DMS 273 (cell line): ENCODE data around the gene MVK.
"Not testable (repeated sequence)": the region's sequence is repeated elsewhere in the genome, so short reads cannot be mapped to it uniquely, and the experiment has no call there.

Experiments
- DNase-seq: peaks from one replicate; lab custom pipeline; 2025; ENCODE audit not compliant: unreplicated experiment; lab: John Stamatoyannopoulos, UW

MVK gene

DNA sequence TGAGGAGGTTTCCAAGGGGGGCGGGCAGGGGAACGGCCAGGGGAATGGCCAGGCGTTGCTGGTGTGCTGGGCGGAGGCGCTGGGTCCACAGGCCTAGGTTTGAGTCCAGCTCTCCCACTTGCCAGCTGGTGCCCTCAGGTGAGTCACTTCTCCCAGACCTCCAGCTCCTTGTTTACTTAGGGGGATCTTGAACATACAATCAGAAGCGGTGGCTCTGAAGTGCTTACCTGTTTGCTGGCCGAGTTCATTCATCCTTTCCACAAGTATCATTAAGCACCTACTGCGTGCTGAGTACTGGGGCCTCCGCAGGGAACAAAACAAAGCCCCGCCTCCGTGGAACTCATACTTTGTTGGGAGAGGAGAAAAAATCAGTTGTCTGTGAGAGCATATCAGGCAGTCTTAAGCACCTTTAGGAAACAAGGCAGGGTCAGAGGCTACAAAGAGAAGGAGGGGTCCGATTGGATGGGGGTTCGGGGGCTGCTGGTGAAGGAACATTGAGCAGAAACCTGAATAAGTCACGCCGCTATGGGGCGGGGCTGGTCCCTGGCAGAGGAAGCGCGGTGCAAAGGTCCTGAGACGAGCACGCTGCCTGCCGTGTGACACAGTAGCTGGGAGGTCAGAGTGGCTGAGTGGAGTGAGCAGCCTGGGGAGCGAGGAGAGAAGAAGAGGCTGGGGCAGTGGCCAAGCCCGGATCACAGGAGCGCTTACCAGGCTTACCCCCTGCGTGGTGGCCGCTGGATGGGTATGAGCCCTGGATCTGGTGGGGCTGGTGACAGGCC lies 15.1 kb downstream of the MVK start:
- DNase-seq, result no peak

DNA sequence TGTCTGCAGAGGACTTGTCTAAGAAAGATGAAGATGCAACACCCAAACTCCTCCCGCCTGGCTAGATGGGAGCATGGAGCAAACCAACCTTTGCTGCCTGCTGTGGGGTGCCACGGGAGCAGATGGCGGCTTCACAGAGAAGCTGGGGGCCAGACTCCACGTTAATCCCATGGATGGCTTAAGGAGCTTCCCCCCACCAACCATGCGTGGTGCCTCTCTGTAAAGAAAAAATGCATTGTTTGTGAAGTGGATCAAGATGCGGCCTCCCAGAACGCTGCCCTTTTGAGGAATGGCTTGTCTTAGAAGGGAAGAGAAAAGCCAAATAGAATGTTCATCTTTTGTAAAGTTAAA lies 15.6 kb downstream of the MVK start:
- no peak for DNase-seq

GRCh38 chr12:109589691-109590245 lies 16.2 kb downstream of the MVK start:
- DNase-seq, result no peak

- no peak for DNase-seq
These were observed 17.0 kb downstream of the MVK start for GRCh38 chr12:109590566-109590965.

DNA sequence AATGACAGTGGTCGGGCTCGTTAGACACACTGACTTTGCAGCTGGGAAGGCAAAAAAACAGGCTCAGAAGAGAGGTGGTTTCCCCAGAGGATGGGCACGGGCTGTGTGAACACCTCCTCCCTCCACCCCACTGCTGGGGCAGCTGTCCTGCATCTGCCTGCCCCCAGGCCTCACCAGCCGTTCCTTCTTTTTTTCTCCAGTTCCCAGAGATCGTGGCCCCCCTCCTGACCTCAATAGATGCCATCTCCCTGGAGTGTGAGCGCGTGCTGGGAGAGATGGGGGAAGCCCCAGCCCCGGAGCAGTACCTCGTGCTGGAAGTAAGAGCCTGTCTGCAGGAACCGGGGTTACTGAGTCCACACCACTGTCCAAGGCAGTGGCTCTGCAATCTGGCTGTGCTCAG lies 17.4 kb downstream of the MVK start:
- no peak for DNase-seq

- DNase-seq, result no peak
These were observed 18.8 kb downstream of the MVK start for GRCh38 chr12:109592195-109592904.

DNA sequence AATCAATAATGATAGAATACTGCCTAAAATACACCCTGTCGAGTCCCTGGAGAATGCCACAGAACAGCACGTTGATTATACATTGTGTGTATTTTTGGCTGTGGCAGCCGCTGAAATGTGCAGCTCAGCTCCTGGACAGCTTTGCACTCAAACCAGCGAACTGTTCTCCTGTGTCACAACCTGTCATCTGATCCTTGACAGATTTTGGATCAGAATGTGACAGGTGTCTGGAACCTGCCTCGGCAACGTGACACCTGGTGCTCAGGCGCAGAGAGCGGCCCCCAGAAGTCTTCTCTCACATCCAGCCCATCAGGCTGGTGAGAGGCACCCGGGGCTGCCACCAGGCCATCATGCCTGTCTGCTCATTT lies 19.3 kb downstream of the MVK start:
- no peak for DNase-seq

DNA sequence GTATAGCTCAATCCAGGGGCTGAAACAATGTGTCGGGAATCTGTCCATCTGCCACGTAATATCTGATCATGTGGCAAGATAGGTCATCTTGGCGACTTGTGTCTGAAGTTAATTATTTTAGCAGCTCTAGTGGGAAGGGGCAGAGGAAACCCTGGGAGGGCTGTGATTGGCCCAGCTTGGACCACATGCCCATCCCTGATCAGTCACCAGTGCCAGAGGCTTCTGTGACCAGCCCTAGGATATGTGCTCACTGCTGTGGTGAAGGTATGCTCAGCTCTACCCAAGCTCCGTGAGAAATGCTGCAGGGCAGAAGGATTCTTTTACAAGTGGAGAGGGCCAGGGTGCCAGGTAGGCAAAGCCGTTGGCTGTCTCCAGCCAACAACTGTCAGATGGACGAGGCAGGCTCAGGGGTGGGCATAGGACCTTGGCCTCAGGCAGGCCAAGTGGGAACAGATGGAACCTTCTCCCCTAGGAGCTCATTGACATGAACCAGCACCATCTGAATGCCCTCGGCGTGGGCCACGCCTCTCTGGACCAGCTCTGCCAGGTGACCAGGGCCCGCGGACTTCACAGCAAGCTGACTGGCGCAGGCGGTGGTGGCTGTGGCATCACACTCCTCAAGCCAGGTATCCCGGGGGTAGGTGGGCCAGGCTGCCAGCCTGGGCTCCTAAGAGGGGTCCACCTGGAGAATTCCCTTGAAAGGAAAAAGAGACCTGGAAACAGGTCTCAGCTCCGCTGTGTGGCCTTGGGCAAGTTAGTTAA lies 21.1 kb downstream of the MVK start:
- no peak for DNase-seq

- DNase-seq, result no peak
These were observed 21.8 kb downstream of the MVK start for GRCh38 chr12:109595321-109595902.

DNA sequence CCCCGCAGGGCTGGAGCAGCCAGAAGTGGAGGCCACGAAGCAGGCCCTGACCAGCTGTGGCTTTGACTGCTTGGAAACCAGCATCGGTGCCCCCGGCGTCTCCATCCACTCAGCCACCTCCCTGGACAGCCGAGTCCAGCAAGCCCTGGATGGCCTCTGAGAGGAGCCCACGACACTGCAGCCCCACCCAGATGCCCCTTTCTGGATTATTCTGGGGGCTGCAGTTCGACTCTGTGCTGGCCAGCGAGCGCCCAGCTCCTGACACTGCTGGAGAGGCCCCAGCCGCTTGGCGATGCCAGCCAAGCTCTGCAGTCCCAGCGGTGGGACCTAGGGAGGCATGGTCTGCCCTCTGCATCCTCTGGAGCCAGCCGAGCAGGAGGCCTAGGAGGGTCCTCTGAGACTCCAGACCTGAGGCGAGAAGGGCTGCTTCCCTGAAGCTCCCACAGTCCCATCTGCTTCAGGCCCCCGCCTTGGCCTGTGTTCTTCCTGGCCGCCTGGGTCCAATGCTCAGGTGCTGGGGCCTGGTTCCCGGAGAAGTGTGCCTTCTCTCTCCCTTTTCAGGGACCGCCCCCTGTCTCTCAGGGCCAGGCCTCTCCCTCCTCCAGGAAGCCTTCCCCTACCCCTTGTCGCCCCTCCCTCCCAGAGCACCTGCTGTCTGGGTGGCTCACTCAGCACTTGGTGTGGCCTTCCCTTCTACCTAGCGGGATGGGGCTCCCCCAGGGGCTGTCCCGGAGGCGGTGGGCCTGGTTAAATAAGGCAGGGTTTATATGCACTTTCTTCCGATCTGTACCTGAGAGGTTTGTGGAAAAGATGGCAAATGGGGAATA lies 23.0 kb downstream of the MVK start:
- DNase-seq, result peak; percentile 27

GRCh38 chr12:109597414-109597794 lies 23.8 kb downstream of the MVK start:
- DNase-seq, result no peak

DNA sequence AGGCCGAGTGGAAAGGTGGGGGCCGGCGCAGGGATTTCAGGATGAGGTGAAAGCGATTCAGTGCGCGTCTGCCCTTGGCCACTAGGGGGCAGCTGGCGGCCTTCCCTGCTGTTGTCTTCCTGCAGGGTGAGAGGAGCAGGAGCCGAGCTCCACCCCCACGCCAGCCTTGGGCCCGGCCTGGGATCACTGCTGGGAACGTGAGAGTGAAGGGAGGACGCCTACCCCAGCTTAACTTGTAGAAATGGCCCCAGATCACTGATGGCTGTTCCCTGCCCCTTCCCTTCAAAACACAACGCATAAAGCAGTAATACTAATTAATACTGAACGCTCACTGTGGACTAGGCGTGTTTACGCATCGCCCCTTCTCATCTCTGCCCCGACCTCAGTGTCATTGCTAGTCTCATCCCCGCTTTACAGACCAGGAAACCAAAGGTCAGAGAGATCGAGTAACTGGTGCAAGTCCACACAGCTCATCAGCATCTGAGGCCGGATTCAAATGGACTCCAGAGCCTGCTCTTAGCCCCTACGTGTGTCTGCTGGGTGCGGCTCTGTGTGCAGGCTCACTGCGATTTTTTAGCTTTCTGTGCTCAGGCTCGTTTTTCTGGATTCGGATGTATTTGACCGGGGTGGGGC lies 24.3 kb downstream of the MVK start:
- DNase-seq, result peak; percentile 91

GRCh38 chr12:109598428-109598854 lies 24.8 kb downstream of the MVK start:
- DNase-seq, result no peak

GRCh38 chr12:109599087-109599486 lies 25.5 kb downstream of the MVK start:
- DNase-seq, result no peak

GRCh38 chr12:109600481-109600880 lies 26.9 kb downstream of the MVK start:
- DNase-seq, result peak; percentile 23

DNA sequence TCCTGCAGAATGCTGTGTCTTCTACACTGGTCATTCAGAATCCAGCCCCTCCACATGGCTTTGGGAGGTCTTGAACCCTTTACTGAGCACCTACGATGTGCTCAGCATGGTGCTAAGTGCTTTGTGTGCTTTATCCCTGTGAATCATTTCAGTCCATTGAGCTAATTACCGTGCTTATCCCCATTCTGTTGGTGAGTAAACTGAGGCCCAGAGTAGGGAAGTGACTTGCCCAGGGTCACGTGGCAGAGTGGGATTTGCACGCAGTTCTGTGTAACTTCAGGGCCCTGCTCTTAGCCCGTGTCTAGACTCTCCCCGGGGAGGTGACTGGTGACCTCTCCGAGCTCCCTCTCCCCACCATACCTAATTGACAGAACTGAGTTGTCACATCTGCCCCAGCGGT lies 27.4 kb downstream of the MVK start:
- DNase-seq, result no peak

- no peak for DNase-seq
These were observed 28.0 kb downstream of the MVK start for GRCh38 chr12:109601557-109601956.

DNA sequence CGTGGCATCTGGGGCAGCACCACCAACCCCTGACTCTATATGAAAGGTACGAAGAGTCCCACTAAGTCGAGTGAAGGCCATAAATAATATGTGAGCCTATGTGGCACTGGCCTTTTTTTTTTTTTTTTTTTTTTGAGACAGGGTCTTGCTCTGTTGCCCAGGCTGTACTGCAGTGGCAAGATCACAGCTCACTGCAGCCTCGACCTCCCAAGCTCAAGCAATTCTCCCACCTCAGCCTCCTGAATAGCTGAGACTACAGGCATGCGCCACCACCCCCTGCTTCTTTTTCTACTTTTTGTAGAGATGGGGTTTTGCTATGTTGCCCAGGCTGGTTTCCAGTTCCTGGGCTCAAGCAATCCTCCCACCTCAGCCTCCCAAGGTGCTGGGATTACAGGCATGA lies 28.5 kb downstream of the MVK start:
- not testable (repeated sequence) for DNase-seq

DNA sequence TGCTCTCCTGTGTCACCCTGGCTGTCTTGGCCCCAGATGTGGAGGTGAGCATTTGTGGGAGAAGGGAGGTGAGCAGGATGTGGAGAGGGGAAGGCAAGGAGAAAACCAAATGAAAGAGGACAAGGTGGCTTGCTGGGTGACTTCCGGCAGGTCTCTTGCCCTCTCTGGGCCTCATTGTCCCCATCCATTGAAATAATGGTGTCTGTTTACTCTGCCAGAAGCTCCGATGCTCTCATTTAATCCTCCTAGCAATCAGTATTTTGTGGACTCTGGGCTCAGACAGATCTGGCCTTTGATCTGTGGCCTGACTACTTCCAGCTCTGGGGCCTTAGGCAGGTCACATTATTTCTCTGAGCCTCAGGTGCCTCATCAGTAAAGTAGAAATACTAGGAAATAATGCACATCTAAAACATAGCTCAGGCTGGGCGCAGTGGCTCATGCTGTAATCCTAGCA lies 30.6 kb downstream of the MVK start:
- DNase-seq, result no peak

- peak; percentile 78 for DNase-seq
These were observed 31.4 kb downstream of the MVK start for GRCh38 chr12:109605016-109605415.
